Panc1 (cell line): ENCODE measurements around the gene MIA3. TPM values are rescaled to one million over a fixed set of nuclear protein-coding genes. Genes with fewer than 3 reads are reported as not detected.

ENCODE experiments used
- ATAC-seq: fragments of 200-7000 bp; cut with Tn5 transposase; 2 replicates; pipeline ENCODE4 v1.9.1; 2020; ENCODE audit warnings: mild to moderate bottlenecking, moderate library complexity
- BruUV-seq: library from RNA; stranded (reverse); fragments of 400-500 nt; replicated peaks from 2 replicates; lab custom pipeline; 2021; lab: Mats Ljungman, UMichigan
- CTCF ChIA-PET: fragments of 300-600 bp; sonication (Branson Sonifier 250); formaldehyde crosslinking; loops from one replicate; lab custom pipeline; 2022; ENCODE audit warnings: antibody characterized with exemption; lab: Charles Lee
- POLR2A ChIA-PET: fragments of 300-600 bp; sonication (Branson Sonifier 250); formaldehyde crosslinking; loops from one replicate; lab custom pipeline; 2022; ENCODE audit warnings: antibody characterized with exemption; lab: Charles Lee
- DNase-seq: peaks from one replicate; pipeline ENCODE4 v3.0.0-alpha.2; 2010; ENCODE audit warnings: low read depth, low spot score
- H3K27ac ChIP-seq: 2 replicates; pipeline ENCODE4 v1.5.1; 2011; ENCODE audit warnings: mild to moderate bottlenecking, low read length, inconsistent platforms
- H3K27me3 ChIP-seq: fragments of 200-500 bp; sonication (Bioruptor generic); 2 replicates; pipeline ENCODE4 v1.6.0; 2014; ENCODE audit warnings: low read length, inconsistent platforms; ENCODE audit not compliant: control insufficient read depth, insufficient read depth
- H3K36me3 ChIP-seq: fragments of 200-500 bp; sonication (Bioruptor generic); 2 replicates; pipeline ENCODE4 v1.5.1; 2014; ENCODE audit warnings: inconsistent platforms, mild to moderate bottlenecking, low read length, moderate library complexity; ENCODE audit not compliant: control insufficient read depth, insufficient read depth
- H3K4me1 ChIP-seq: 2 replicates; pipeline ENCODE4 v1.5.1; 2011; ENCODE audit warnings: inconsistent platforms, mild to moderate bottlenecking, low read length, moderate library complexity; ENCODE audit not compliant: control insufficient read depth, insufficient read depth
- H3K4me3 ChIP-seq, 2 experiments: 2 replicates each; pipeline ENCODE4 v1.5.1; 2011 to 2012; ENCODE audit warnings: low read depth in 2 of 2, low read length in 2 of 2, mild to moderate bottlenecking in 2 of 2, inconsistent platforms in 1 of 2, moderate library complexity in 1 of 2
- H3K9me3 ChIP-seq: fragments of 200-500 bp; sonication (Bioruptor generic); 2 replicates; pipeline ENCODE4 v1.5.1; 2014; ENCODE audit warnings: low read depth, mild to moderate bottlenecking, inconsistent platforms, low read length, moderate library complexity; ENCODE audit not compliant: control insufficient read depth, insufficient read depth
- POLR2AphosphoS5 ChIP-seq: IDR thresholded peaks from 2 replicates; pipeline ENCODE4 v1.6.1; 2012; ENCODE audit warnings: mild to moderate bottlenecking, low read depth, low read length, moderate library complexity
- SIN3A ChIP-seq: IDR thresholded peaks from 2 replicates; pipeline ENCODE4 v1.6.1; 2012; ENCODE audit warnings: low read depth, mild to moderate bottlenecking, low read length, moderate library complexity, borderline replicate concordance; ENCODE audit not compliant: insufficient read depth
- TCF7L2 ChIP-seq: IDR thresholded peaks from 2 replicates; pipeline ENCODE4 v1.6.1; 2011; ENCODE audit warnings: mild to moderate bottlenecking, low read depth, low read length, inconsistent platforms
- in situ Hi-C: cut with HindIII; loops from 2 replicates; pipeline ENCODE4 v1.10.0; 2016; ENCODE audit warnings: low sequenced_read_pairs, low pct_unique_long_range_greater_than_20kb
- intact Hi-C: fragments of 100-400 bp; cut with micrococcal nuclease; formaldehyde crosslinking; loops from one replicate; pipeline ENCODE4 v1.10.0; 2022; ENCODE audit not compliant: unreplicated experiment
- total RNA-seq: library from RNA; stranded (reverse); gene quantifications from one replicate; pipeline ENCODE4 v1.2.1, GENCODE V29; 2021; ENCODE audit not compliant: unreplicated experiment
- TF ChIP-seq, protein P1 (sequence below): fragments of 450-650 bp; IDR thresholded peaks from 2 replicates; pipeline ENCODE4 v1.5.1; 2017; ENCODE audit warnings: mild to moderate bottlenecking
- TF ChIP-seq, protein P2 (sequence below), 2 experiments: IDR thresholded peaks; 2 replicates each; pipeline ENCODE4 v1.6.1; 2011 to 2012; ENCODE audit warnings: low read depth in 2 of 2, control low read depth in 1 of 2, low read length in 1 of 2, mild to moderate bottlenecking in 1 of 2, moderate library complexity in 1 of 2; ENCODE audit not compliant: insufficient read depth in 1 of 2

Gene MIA3
- total RNA-seq, 1 experiment from 2014 or later, result 53.5 TPM

DNA sequence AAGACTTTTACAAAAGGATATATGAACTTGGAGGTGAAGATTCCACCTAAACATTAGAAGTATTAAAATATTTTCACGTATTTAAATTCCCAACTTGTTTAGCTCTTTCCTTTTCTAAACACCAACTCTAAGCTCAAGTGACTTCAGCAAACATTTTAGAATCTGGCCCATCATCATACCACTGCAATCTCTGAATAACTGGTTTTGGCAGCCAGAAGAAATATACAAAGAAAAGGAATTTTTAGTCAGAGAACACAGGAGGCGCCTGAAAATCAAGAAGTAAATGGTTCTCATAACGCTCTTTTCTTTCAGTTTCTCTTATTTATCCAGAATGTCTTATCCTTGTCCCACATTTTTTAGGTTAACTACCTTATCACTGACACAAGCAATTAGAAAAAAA lies 38.6 kb upstream of the MIA3 start:
- ATAC-seq, result no peak

DNA sequence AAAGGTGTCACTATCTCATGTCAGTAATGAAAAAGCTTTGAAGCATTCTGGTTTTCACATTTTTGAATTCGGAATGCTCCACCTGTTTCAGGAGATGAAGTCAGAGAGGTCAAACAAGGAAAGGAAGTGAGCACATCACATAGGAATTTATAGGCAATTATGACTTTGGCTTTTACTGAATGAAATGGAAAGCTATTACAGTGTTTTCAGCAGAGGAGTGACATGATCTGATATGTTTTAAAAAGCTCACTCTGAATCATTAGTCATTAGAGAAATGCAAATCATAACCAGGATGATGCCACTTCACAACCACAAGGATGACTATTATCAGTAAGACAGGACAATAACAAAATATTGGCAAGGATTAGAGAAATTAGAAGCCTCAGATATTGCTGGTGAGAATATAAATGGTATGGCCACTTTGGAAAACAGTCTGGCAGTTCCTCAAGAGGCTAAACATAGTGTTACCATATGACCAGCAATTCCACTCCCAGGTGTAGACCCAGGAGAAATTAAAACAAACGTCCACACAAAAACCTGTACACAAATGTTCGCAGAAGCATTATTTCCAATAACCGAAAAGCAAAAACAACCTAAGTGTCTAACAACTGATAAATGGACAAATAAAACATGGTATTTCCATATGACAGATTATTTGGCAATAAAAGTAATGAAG lies 35.7 kb upstream of the MIA3 start:
- Histone ChIP-seq H3K9me3 (no peaks in the 10 kb centered on the region), H3K36me3 (peaks cover 30% of the 10 kb centered on the region), H3K27ac (peak overlapping the region; percentile 54; the same call in 1 of the 2 replicates), H3K27me3 (no peaks in the 10 kb centered on the region), H3K4me1 (peaks cover 23% of the 10 kb centered on the region), H3K4me3 (no peak overlapping the region)
- peak; percentile 77 for DNase-seq
- TF ChIP-seq TCF7L2 (no peak), SIN3A (no peak), POLR2AphosphoS5 (no peak)
- TF ChIP-seq, protein P1, sequence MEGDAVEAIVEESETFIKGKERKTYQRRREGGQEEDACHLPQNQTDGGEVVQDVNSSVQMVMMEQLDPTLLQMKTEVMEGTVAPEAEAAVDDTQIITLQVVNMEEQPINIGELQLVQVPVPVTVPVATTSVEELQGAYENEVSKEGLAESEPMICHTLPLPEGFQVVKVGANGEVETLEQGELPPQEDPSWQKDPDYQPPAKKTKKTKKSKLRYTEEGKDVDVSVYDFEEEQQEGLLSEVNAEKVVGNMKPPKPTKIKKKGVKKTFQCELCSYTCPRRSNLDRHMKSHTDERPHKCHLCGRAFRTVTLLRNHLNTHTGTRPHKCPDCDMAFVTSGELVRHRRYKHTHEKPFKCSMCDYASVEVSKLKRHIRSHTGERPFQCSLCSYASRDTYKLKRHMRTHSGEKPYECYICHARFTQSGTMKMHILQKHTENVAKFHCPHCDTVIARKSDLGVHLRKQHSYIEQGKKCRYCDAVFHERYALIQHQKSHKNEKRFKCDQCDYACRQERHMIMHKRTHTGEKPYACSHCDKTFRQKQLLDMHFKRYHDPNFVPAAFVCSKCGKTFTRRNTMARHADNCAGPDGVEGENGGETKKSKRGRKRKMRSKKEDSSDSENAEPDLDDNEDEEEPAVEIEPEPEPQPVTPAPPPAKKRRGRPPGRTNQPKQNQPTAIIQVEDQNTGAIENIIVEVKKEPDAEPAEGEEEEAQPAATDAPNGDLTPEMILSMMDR, result no peak
- ChIA-PET POLR2A (no interaction called here), CTCF (no interaction called here)
- in situ Hi-C loops (no loop called here), intact Hi-C loops (no loop called here)
- ATAC-seq, result peak; percentile 91
- BruUV-seq, result no TSS peak

More for the DNA sequence above, 38.6 kb upstream of the MIA3 start:
- CTCF ChIA-PET, result no interaction called here
- Histone ChIP-seq H3K4me3 (no peak overlapping the region), H3K27me3 (no peaks in the 10 kb centered on the region), H3K27ac (no peak overlapping the region), H3K4me1 (peaks cover 17% of the 10 kb centered on the region; the same call in 1 of the 2 replicates), H3K9me3 (no peaks in the 10 kb centered on the region), H3K36me3 (peaks cover 30% of the 10 kb centered on the region)
- in situ Hi-C loops (no loop called here), intact Hi-C loops (no loop called here)
- no TSS peak for BruUV-seq
- DNase-seq, result no peak
- POLR2A ChIA-PET, result no interaction called here
- TF ChIP-seq, protein P2, sequence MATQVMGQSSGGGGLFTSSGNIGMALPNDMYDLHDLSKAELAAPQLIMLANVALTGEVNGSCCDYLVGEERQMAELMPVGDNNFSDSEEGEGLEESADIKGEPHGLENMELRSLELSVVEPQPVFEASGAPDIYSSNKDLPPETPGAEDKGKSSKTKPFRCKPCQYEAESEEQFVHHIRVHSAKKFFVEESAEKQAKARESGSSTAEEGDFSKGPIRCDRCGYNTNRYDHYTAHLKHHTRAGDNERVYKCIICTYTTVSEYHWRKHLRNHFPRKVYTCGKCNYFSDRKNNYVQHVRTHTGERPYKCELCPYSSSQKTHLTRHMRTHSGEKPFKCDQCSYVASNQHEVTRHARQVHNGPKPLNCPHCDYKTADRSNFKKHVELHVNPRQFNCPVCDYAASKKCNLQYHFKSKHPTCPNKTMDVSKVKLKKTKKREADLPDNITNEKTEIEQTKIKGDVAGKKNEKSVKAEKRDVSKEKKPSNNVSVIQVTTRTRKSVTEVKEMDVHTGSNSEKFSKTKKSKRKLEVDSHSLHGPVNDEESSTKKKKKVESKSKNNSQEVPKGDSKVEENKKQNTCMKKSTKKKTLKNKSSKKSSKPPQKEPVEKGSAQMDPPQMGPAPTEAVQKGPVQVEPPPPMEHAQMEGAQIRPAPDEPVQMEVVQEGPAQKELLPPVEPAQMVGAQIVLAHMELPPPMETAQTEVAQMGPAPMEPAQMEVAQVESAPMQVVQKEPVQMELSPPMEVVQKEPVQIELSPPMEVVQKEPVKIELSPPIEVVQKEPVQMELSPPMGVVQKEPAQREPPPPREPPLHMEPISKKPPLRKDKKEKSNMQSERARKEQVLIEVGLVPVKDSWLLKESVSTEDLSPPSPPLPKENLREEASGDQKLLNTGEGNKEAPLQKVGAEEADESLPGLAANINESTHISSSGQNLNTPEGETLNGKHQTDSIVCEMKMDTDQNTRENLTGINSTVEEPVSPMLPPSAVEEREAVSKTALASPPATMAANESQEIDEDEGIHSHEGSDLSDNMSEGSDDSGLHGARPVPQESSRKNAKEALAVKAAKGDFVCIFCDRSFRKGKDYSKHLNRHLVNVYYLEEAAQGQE (IDR thresholded peaks at IDR 0.05; ENCODE audit: insufficient read depth in 1 of 2, low read depth in 2 of 2, low read length in 1 of 2), result no peak
- TF ChIP-seq, protein P1, result no peak
- TF ChIP-seq SIN3A (no peak), TCF7L2 (no peak), POLR2AphosphoS5 (no peak)
